ENCODE data around the gene ESR1.

The ESR1 gene

GRCh38 chr6:152119831-152120230, 312.3 kb downstream of the ESR1 start:
- no peak overlapping the region for H3K4me3 ChIP-seq (replicated peaks in 1 of 2; ENCODE audit: low read depth in 2 of 2, low read length in 2 of 2)
- no peak for TF ChIP-seq CTCF (IDR thresholded peaks at IDR 0.05; ENCODE audit: low read depth, low read length)
- no peak for DNase-seq (ENCODE audit: low read depth in 2 of 2)

GRCh38 chr6:152121910-152122309, 314.4 kb downstream of the ESR1 start:
- peak in 1 of 2 donors; percentile 25 for DNase-seq (ENCODE audit: low read depth in 2 of 2)
- H3K4me3 ChIP-seq (replicated peaks in 1 of 2; ENCODE audit: low read depth in 2 of 2, low read length in 2 of 2) = no peak overlapping the region
- no peak for TF ChIP-seq CTCF (IDR thresholded peaks at IDR 0.05; ENCODE audit: low read depth, low read length)

GRCh38 chr6:152122434-152122833, 315.0 kb downstream of the ESR1 start:
- H3K4me3 ChIP-seq (replicated peaks in 1 of 2; ENCODE audit: low read depth in 2 of 2, low read length in 2 of 2) = no peak overlapping the region
- DNase-seq (ENCODE audit: low read depth in 2 of 2) = no peak
- no peak for TF ChIP-seq CTCF (IDR thresholded peaks at IDR 0.05; ENCODE audit: low read depth, low read length)

- TF ChIP-seq CTCF (IDR thresholded peaks at IDR 0.05; ENCODE audit: low read depth, low read length) = no peak
- no peak for DNase-seq (ENCODE audit: low read depth in 2 of 2)
- no peak overlapping the region for H3K4me3 ChIP-seq (replicated peaks in 1 of 2; ENCODE audit: low read depth in 2 of 2, low read length in 2 of 2)
Measured at GRCh38 chr6:152123076-152123475, 315.6 kb downstream of the ESR1 start.

DNA sequence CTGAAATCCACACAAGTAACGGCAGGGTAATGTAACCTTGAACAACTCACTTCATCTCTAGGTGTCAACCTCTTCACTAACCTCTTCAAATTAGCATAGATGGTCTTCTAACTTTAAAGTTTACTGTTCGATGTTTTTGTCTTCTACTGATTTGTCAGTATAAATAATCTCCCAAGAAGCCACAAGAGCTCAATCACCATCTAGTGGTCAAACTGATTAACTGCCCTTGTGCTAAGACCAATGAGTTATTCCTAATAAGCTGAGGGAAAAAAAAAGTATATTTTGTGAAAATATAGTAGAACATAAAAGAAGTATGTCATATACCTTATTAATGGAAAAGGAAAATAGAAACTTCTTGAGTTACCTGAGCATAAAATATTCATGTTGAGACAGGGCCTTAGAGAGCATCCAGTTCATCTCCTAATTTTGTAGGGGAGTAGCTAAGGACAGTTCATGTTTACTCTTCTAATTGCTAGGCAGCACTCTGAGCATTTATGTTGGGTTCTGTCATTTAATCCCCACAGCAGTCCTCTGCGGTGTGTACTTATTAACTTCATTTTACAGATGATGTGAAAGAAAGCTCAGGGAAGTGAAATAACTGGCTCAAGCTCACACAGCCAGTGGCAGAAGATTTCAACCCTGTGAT, 317.1 kb downstream of the ESR1 start:
- DNase-seq (ENCODE audit: low read depth in 2 of 2) = peak; percentile 82 to 84
- no peak overlapping the region for H3K4me3 ChIP-seq (replicated peaks in 1 of 2; ENCODE audit: low read depth in 2 of 2, low read length in 2 of 2)
- TF ChIP-seq CTCF (IDR thresholded peaks at IDR 0.05; ENCODE audit: low read depth, low read length) = peak; percentile 85

GRCh38 chr6:152127432-152128165, 320.1 kb downstream of the ESR1 start:
- no peak for TF ChIP-seq CTCF (IDR thresholded peaks at IDR 0.05; ENCODE audit: low read depth, low read length)
- no peak overlapping the region for H3K4me3 ChIP-seq (replicated peaks in 1 of 2; ENCODE audit: low read depth in 2 of 2, low read length in 2 of 2)
- DNase-seq (ENCODE audit: low read depth in 2 of 2) = peak in 1 of 2 donors; percentile 24

All from cardiac fibroblast (primary cell).